SK-N-SH (cell line): ENCODE results near the gene FHIP2A. TPM values are rescaled to one million over a fixed set of nuclear protein-coding genes. Genes with fewer than 3 reads are reported as not detected.

Experiments
- CTCF ChIA-PET: fragments of 300-600, 350-600 bp; formaldehyde crosslinking; extraction: SDS; loops from one replicate; lab custom pipeline; 2021; lab: Yijun Ruan, JAX
- POLR2A ChIA-PET: fragments of 350-600 bp; sonication (Branson Sonifier 250); formaldehyde crosslinking; extraction: SDS; loops from one replicate; lab custom pipeline; 2020; ENCODE audit warnings: antibody characterized with exemption, inconsistent platforms; lab: Yijun Ruan, JAX
- DNase-seq: peaks from one replicate; pipeline ENCODE4 v3.0.0; 2012
- H2AFZ ChIP-seq: fragments of 200-600 bp; sonication (generic); 2 replicates; pipeline ENCODE4 v1.8.1; 2016; ENCODE audit warnings: antibody characterized with exemption, mild to moderate bottlenecking, low read depth
- H3F3A ChIP-seq: fragments of 200-600 bp; sonication (generic); replicated peaks from 2 replicates; pipeline ENCODE3; 2016; ENCODE audit warnings: antibody characterized with exemption, mild to moderate bottlenecking; ENCODE audit not compliant: insufficient read depth
- H3K27ac ChIP-seq, 2 experiments: fragments of 200-500 bp in 1 of 2; fragments of 200-600 bp in 1 of 2; sonication (Bioruptor generic) in 1 of 2; sonication (generic), shearing (Covaris generic) in 1 of 2; 2 replicates each; pipeline versions ENCODE4 v1.5.1 to v1.6.1; 2014 to 2016; ENCODE audit warnings: low read depth in 2 of 2, inconsistent platforms in 1 of 2, low read length in 1 of 2, mild to moderate bottlenecking in 1 of 2, mixed read lengths in 1 of 2
- H3K27me3 ChIP-seq: fragments of 200-600 bp; sonication (generic), shearing (Covaris generic); 2 replicates; pipeline ENCODE4 v1.6.1; 2016; ENCODE audit warnings: mixed run types; ENCODE audit not compliant: insufficient read depth
- H3K36me3 ChIP-seq, 2 experiments: fragments of 200-500 bp in 1 of 2; fragments of 200-600 bp in 1 of 2; sonication (Bioruptor generic) in 1 of 2; sonication (generic) in 1 of 2; replicated peaks in 1 of 2; 2 replicates each; pipeline versions ENCODE3 to v1.5.1; 2014 to 2016; ENCODE audit warnings: low read length in 1 of 2, mild to moderate bottlenecking in 1 of 2; ENCODE audit not compliant: insufficient read depth in 2 of 2, control insufficient read depth in 1 of 2
- H3K4me1 ChIP-seq, 2 experiments: fragments of 200-500 bp in 1 of 2; fragments of 200-600 bp in 1 of 2; sonication (Bioruptor generic) in 1 of 2; sonication (generic), shearing (Covaris generic) in 1 of 2; 2 replicates each; pipeline versions ENCODE4 v1.5.1 to v1.6.1; 2014 to 2016; ENCODE audit warnings: low read depth in 1 of 2, low read length in 1 of 2, mixed run types in 1 of 2; ENCODE audit not compliant: insufficient read depth in 2 of 2, control insufficient read depth in 1 of 2
- H3K4me2 ChIP-seq: fragments of 200-600 bp; sonication (generic), shearing (Covaris generic); 2 replicates; pipeline ENCODE4 v1.6.1; 2017; ENCODE audit warnings: mixed run types
- H3K4me3 ChIP-seq, 2 experiments: fragments of 200-500 bp in 1 of 2; fragments of 200-600 bp in 1 of 2; sonication (Bioruptor generic) in 1 of 2; sonication (generic), shearing (Covaris generic) in 1 of 2; 2 replicates each; pipeline versions ENCODE4 v1.5.1 to v1.8.1; 2014 to 2016; ENCODE audit warnings: low read depth in 2 of 2, inconsistent platforms in 1 of 2, low read length in 1 of 2, mild to moderate bottlenecking in 1 of 2, mixed read lengths in 1 of 2, moderate library complexity in 1 of 2
- H3K79me2 ChIP-seq: fragments of 200-600 bp; sonication (generic); 2 replicates; pipeline ENCODE4 v1.8.1; 2017; ENCODE audit warnings: mild to moderate bottlenecking; ENCODE audit not compliant: insufficient read depth
- H3K9ac ChIP-seq: fragments of 200-600 bp; sonication (generic); 2 replicates; pipeline ENCODE4 v1.6.1; 2017; ENCODE audit warnings: mixed run types
- H3K9me2 ChIP-seq: fragments of 200-600 bp; sonication (generic); 2 replicates; pipeline ENCODE4 v1.6.1; 2017; ENCODE audit warnings: mixed run types
- H3K9me3 ChIP-seq: fragments of 200-600 bp; sonication (generic); 2 replicates; pipeline ENCODE4 v1.6.1; 2017; ENCODE audit warnings: mixed run types, mild to moderate bottlenecking, moderate library complexity
- H4K20me1 ChIP-seq: fragments of 200-600 bp; sonication (generic); 2 replicates; pipeline ENCODE4 v1.6.1; 2017; ENCODE audit warnings: mild to moderate bottlenecking, mixed run types; ENCODE audit not compliant: insufficient read depth
- FOXM1 ChIP-seq: IDR thresholded peaks from 2 replicates; pipeline ENCODE4 v1.4.0; 2012; ENCODE audit warnings: low read depth, mild to moderate bottlenecking
- JUND ChIP-seq: IDR thresholded peaks from 2 replicates; pipeline ENCODE4 v1.4.0; 2012
- RCOR1 ChIP-seq: fragments of 150-350 bp; IDR thresholded peaks from 2 replicates; pipeline ENCODE4 v1.6.1; 2017; ENCODE audit warnings: antibody characterized with exemption, low read length
- TEAD4 ChIP-seq: IDR thresholded peaks from 2 replicates; pipeline ENCODE4 v1.4.0; 2012; ENCODE audit warnings: mild to moderate bottlenecking, borderline replicate concordance; ENCODE audit not compliant: insufficient read depth
- WGBS: methylation state at CpG from one replicate; pipeline ENCODE4 v1.1.6; 2017; ENCODE audit warnings: low lambda C conversion rate; 5-methylcytosine and 5-hydroxymethylcytosine counted together
- polyA plus RNA-seq, 3 experiments: library from polyadenylated mRNA; depleted of rRNA; stranded (reverse); fragments of >200 nt; gene quantifications; 2 replicates each; pipeline ENCODE4 v1.2.3, GENCODE V29; 2012
- TF ChIP-seq, protein P1 (sequence below): IDR thresholded peaks from 2 replicates; pipeline ENCODE4; 2012
- TF ChIP-seq, protein P2 (sequence below): IDR thresholded peaks from 2 replicates; pipeline ENCODE4 v1.4.0; 2012; ENCODE audit warnings: low read depth, borderline replicate concordance
- TF ChIP-seq, protein P3 (sequence below): fragments of 200-600 bp; sonication (generic); IDR thresholded peaks from 2 replicates; pipeline ENCODE4 v1.6.1; 2017; ENCODE audit warnings: antibody characterized with exemption, mild to moderate bottlenecking, moderate library complexity
- TF ChIP-seq, protein P4 (sequence below): IDR thresholded peaks from 2 replicates; pipeline ENCODE4 v1.6.1; 2012; ENCODE audit warnings: mild to moderate bottlenecking, low read depth, low read length, moderate library complexity

The FHIP2A gene
- polyA plus RNA-seq, 1 of the 3 experiments (the other 2 are of a cell fraction), result 6.1 TPM

DNA sequence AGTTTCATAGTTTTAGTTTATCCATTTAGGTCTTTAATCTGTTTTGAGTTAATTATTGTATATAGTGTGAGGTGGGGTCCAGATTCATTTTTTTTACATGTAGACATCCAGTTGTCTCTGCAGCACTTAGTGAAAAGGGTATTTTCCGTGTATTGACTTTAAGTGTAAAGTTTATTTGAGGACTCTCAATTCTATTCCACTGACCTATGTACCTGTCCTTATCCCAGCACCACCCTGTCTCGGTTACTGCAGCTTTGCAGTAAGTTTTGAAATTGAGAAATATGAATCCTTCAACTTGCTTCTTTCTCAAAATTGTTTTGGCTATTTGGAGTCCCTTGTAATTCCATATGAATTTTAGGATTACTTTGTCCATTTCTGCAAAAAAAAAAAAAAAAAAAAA is 29.8 kb downstream of the FHIP2A start:
- CTCF ChIA-PET, result interaction anchor here (1.1 kb wide), 1 partner anchor 11 kb away, joined by 3 read pairs; no protein-coding TSS in a partner anchor

More for the DNA sequence above, 29.8 kb downstream of the FHIP2A start:
- Histone ChIP-seq H3K27me3 (no peaks in the 10 kb centered on the region), H3F3A (peaks cover 31% of the 10 kb centered on the region), H4K20me1 (no peaks in the 10 kb centered on the region), H3K9me2 (no peaks in the 10 kb centered on the region), H3K79me2 (peaks cover 6% of the 10 kb centered on the region; the same call in 1 of the 2 replicates), H3K9ac (no peak overlapping the region), H3K4me3 (no peak overlapping the region), H2AFZ (no peak overlapping the region), H3K9me3 (no peaks in the 10 kb centered on the region; the same call in 1 of the 2 replicates), H3K4me2 (no peak overlapping the region), H3K36me3 (peaks cover 66 to 84% of the 10 kb centered on the region in 2 experiments), H3K27ac (no peak overlapping the region), H3K4me1 (no peaks in the 10 kb centered on the region; a peak in 1 of 4 replicates)
- no peak for DNase-seq
- WGBS, result 94% methylated on average over 2 of the region's 2 CpGs
- TF ChIP-seq, protein P1, sequence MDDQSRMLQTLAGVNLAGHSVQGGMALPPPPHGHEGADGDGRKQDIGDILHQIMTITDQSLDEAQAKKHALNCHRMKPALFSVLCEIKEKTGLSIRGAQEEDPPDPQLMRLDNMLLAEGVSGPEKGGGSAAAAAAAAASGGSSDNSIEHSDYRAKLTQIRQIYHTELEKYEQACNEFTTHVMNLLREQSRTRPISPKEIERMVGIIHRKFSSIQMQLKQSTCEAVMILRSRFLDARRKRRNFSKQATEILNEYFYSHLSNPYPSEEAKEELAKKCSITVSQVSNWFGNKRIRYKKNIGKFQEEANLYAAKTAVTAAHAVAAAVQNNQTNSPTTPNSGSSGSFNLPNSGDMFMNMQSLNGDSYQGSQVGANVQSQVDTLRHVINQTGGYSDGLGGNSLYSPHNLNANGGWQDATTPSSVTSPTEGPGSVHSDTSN, result no peak
- TF ChIP-seq, protein P2, sequence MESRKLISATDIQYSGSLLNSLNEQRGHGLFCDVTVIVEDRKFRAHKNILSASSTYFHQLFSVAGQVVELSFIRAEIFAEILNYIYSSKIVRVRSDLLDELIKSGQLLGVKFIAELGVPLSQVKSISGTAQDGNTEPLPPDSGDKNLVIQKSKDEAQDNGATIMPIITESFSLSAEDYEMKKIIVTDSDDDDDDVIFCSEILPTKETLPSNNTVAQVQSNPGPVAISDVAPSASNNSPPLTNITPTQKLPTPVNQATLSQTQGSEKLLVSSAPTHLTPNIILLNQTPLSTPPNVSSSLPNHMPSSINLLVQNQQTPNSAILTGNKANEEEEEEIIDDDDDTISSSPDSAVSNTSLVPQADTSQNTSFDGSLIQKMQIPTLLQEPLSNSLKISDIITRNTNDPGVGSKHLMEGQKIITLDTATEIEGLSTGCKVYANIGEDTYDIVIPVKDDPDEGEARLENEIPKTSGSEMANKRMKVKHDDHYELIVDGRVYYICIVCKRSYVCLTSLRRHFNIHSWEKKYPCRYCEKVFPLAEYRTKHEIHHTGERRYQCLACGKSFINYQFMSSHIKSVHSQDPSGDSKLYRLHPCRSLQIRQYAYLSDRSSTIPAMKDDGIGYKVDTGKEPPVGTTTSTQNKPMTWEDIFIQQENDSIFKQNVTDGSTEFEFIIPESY, result no peak
- TF ChIP-seq TEAD4, result no peak
- no peak for TF ChIP-seq RCOR1
- TF ChIP-seq JUND, result no peak
- TF ChIP-seq FOXM1, result no peak
- TF ChIP-seq, protein P3, sequence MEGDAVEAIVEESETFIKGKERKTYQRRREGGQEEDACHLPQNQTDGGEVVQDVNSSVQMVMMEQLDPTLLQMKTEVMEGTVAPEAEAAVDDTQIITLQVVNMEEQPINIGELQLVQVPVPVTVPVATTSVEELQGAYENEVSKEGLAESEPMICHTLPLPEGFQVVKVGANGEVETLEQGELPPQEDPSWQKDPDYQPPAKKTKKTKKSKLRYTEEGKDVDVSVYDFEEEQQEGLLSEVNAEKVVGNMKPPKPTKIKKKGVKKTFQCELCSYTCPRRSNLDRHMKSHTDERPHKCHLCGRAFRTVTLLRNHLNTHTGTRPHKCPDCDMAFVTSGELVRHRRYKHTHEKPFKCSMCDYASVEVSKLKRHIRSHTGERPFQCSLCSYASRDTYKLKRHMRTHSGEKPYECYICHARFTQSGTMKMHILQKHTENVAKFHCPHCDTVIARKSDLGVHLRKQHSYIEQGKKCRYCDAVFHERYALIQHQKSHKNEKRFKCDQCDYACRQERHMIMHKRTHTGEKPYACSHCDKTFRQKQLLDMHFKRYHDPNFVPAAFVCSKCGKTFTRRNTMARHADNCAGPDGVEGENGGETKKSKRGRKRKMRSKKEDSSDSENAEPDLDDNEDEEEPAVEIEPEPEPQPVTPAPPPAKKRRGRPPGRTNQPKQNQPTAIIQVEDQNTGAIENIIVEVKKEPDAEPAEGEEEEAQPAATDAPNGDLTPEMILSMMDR, result no peak
- TF ChIP-seq, protein P4, sequence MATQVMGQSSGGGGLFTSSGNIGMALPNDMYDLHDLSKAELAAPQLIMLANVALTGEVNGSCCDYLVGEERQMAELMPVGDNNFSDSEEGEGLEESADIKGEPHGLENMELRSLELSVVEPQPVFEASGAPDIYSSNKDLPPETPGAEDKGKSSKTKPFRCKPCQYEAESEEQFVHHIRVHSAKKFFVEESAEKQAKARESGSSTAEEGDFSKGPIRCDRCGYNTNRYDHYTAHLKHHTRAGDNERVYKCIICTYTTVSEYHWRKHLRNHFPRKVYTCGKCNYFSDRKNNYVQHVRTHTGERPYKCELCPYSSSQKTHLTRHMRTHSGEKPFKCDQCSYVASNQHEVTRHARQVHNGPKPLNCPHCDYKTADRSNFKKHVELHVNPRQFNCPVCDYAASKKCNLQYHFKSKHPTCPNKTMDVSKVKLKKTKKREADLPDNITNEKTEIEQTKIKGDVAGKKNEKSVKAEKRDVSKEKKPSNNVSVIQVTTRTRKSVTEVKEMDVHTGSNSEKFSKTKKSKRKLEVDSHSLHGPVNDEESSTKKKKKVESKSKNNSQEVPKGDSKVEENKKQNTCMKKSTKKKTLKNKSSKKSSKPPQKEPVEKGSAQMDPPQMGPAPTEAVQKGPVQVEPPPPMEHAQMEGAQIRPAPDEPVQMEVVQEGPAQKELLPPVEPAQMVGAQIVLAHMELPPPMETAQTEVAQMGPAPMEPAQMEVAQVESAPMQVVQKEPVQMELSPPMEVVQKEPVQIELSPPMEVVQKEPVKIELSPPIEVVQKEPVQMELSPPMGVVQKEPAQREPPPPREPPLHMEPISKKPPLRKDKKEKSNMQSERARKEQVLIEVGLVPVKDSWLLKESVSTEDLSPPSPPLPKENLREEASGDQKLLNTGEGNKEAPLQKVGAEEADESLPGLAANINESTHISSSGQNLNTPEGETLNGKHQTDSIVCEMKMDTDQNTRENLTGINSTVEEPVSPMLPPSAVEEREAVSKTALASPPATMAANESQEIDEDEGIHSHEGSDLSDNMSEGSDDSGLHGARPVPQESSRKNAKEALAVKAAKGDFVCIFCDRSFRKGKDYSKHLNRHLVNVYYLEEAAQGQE, result no peak
- POLR2A ChIA-PET, result interaction anchor here (0.7 kb wide), 1 partner anchor 12 kb away, joined by 5 read pairs; no protein-coding TSS in a partner anchor
